ENCODE measurements around the gene CRACDL. TPM values are rescaled to one million over a fixed set of nuclear protein-coding genes. Genes with fewer than 3 reads are reported as not detected.

CRACDL gene
- polyA plus RNA-seq, 1 of the 3 experiments (the other 2 are of a cell fraction), result not detected

- Histone ChIP-seq H3K4me1 (ENCODE audit: control insufficient read depth in 1 of 2, insufficient read depth in 2 of 2, low read depth in 1 of 2, low read length in 1 of 2) (peaks cover 0 to 32% of the 10 kb centered on the region in 2 experiments; a peak in 2 of 4 replicates), H3K9ac (no peak overlapping the region), H3K9me3 (no peaks in the 10 kb centered on the region), H3K36me3 (replicated peaks in 1 of 2; ENCODE audit: control insufficient read depth in 1 of 2, insufficient read depth in 2 of 2, low read length in 1 of 2) (no peaks in the 10 kb centered on the region), H3K9me2 (no peaks in the 10 kb centered on the region), H3K27me3 (ENCODE audit: insufficient read depth) (no peaks in the 10 kb centered on the region; the same call in 1 of the 2 replicates), H3K4me3 (ENCODE audit: low read depth in 2 of 2, low read length in 1 of 2) (no peak overlapping the region), H2AFZ (ENCODE audit: low read depth) (no peak overlapping the region), H3K27ac (ENCODE audit: low read depth in 2 of 2, low read length in 1 of 2) (no peak overlapping the region), H4K20me1 (ENCODE audit: insufficient read depth) (no peaks in the 10 kb centered on the region), H3K79me2 (ENCODE audit: insufficient read depth) (no peaks in the 10 kb centered on the region), H3K4me2 (no peak overlapping the region), H3F3A (replicated peaks; ENCODE audit: insufficient read depth) (no peaks in the 10 kb centered on the region)
- no peak for DNase-seq
- TF ChIP-seq USF1 (IDR thresholded peaks at IDR 0.05; ENCODE audit: borderline replicate concordance, low read depth) (no peak), MXI1 (IDR thresholded peaks at IDR 0.05; ENCODE audit: low read depth, low read length) (no peak), POLR2AphosphoS5 (IDR thresholded peaks at IDR 0.05; ENCODE audit: low read depth, low read length) (no peak)
- POLR2A ChIA-PET, result no interaction called here
- WGBS (ENCODE audit: low lambda C conversion rate), result 96% methylated on average over 3 of the region's 3 CpGs
- CTCF ChIA-PET, result interaction anchor here (1.0 to 1.7 kb wide), 3 partner anchors 9 to 155 kb away, joined by 5 to 9 read pairs (median 5); no protein-coding TSS in a partner anchor
Observed at GRCh38 chr2:98804736-98805135, 131.3 kb downstream of the CRACDL start.

GRCh38 chr2:98804265-98804650 is 131.8 kb downstream of the CRACDL start:
- Histone ChIP-seq H3K4me3 (ENCODE audit: low read depth in 2 of 2, low read length in 1 of 2) (no peak overlapping the region), H3K27me3 (ENCODE audit: insufficient read depth) (no peaks in the 10 kb centered on the region; the same call in 1 of the 2 replicates), H3K79me2 (ENCODE audit: insufficient read depth) (no peaks in the 10 kb centered on the region), H3K36me3 (replicated peaks in 1 of 2; ENCODE audit: control insufficient read depth in 1 of 2, insufficient read depth in 2 of 2, low read length in 1 of 2) (no peaks in the 10 kb centered on the region), H3F3A (replicated peaks; ENCODE audit: insufficient read depth) (no peaks in the 10 kb centered on the region), H3K9ac (no peak overlapping the region), H3K4me1 (ENCODE audit: control insufficient read depth in 1 of 2, insufficient read depth in 2 of 2, low read depth in 1 of 2, low read length in 1 of 2) (peaks cover 0 to 32% of the 10 kb centered on the region in 2 experiments; a peak in 2 of 4 replicates), H3K9me3 (no peaks in the 10 kb centered on the region), H2AFZ (ENCODE audit: low read depth) (no peak overlapping the region), H4K20me1 (ENCODE audit: insufficient read depth) (no peaks in the 10 kb centered on the region), H3K4me2 (no peak overlapping the region), H3K9me2 (no peaks in the 10 kb centered on the region), H3K27ac (ENCODE audit: low read depth in 2 of 2, low read length in 1 of 2) (no peak overlapping the region)
- DNase-seq, result no peak
- 80% methylated on average over 8 of the region's 8 CpGs for WGBS (ENCODE audit: low lambda C conversion rate)
- ChIA-PET POLR2A (no interaction called here), CTCF (interaction anchor here (1.0 to 1.7 kb wide), 3 partner anchors 8 to 155 kb away, joined by 4 to 5 read pairs (median 5); no protein-coding TSS in a partner anchor)
- TF ChIP-seq ELF1 (IDR thresholded peaks at IDR 0.05) (no peak), CTCF (IDR thresholded peaks at IDR 0.05) (no peak), FOXM1 (IDR thresholded peaks at IDR 0.05; ENCODE audit: low read depth) (no peak), POLR2AphosphoS5 (IDR thresholded peaks at IDR 0.05; ENCODE audit: low read depth, low read length) (no peak), GABPA (IDR thresholded peaks at IDR 0.05; ENCODE audit: low read depth) (no peak), TEAD4 (IDR thresholded peaks at IDR 0.05; ENCODE audit: borderline replicate concordance, insufficient read depth) (no peak), JUND (IDR thresholded peaks at IDR 0.05) (no peak), TCF12 (IDR thresholded peaks at IDR 0.05) (no peak), USF1 (IDR thresholded peaks at IDR 0.05; ENCODE audit: borderline replicate concordance, low read depth) (no peak), GATA2 (CRISPR knock-in tag; IDR thresholded peaks at IDR 0.05) (no peak), YY1 (IDR thresholded peaks at IDR 0.05; ENCODE audit: low read depth) (no peak), MXI1 (IDR thresholded peaks at IDR 0.05; ENCODE audit: low read depth, low read length) (no peak), USF2 (IDR thresholded peaks at IDR 0.05; ENCODE audit: borderline replicate concordance, low read depth, low read length) (no peak), MEF2A (IDR thresholded peaks at IDR 0.05; ENCODE audit: borderline replicate concordance, low read depth) (no peak), FOSL2 (IDR thresholded peaks at IDR 0.05; ENCODE audit: borderline replicate concordance, low read depth) (no peak), EZH2phosphoT487 (IDR thresholded peaks at IDR 0.05; ENCODE audit: borderline replicate concordance, low read depth) (no peak)

All from SK-N-SH (cell line).